Peyer's patch (tissue), 4 donors: ENCODE measurements around the gene RHOB.

Experiments
- POLR2A ChIP-seq, 2 donors: fragments of 450-650 bp; IDR thresholded peaks; one replicate each; pipeline ENCODE4 v1.5.1; 2017; ENCODE audit warnings: antibody characterized with exemption in 2 of 2, mild to moderate bottlenecking in 2 of 2, moderate library complexity in 2 of 2
- TF ChIP-seq, protein P1 (sequence below), 6 experiments: fragments of 450-650 bp in 4 of 6; fragments of 200-600 bp in 2 of 6; sonication (generic) in 1 of 6; IDR thresholded peaks; one replicate each; pipeline ENCODE4 v1.5.1; 2017 to 2019; ENCODE audit warnings: antibody characterized with exemption in 6 of 6, mild to moderate bottlenecking in 3 of 6, moderate library complexity in 1 of 6

DNA sequence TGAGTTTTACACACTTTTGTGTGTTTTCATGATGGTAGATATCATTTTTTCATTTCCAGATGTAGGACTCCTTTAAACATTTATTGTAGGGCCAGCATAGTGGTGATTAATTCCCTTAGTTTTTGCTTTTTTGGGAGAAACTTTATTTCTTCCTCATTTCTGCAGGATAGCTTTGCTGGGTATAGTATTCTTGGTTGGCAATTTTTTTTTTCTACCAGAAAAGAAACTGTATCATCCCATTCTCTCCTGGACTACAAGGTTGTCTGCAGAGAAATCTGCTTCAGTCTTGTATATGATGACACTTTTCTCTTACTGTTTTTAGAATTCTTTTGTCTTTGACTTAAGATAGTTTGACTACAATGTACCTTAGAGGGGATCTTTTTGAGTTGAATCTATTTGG, 37.8 kb upstream of the RHOB start:
- no peak for TF ChIP-seq POLR2A (IDR thresholded peaks at IDR 0.05)
- TF ChIP-seq, protein P1, sequence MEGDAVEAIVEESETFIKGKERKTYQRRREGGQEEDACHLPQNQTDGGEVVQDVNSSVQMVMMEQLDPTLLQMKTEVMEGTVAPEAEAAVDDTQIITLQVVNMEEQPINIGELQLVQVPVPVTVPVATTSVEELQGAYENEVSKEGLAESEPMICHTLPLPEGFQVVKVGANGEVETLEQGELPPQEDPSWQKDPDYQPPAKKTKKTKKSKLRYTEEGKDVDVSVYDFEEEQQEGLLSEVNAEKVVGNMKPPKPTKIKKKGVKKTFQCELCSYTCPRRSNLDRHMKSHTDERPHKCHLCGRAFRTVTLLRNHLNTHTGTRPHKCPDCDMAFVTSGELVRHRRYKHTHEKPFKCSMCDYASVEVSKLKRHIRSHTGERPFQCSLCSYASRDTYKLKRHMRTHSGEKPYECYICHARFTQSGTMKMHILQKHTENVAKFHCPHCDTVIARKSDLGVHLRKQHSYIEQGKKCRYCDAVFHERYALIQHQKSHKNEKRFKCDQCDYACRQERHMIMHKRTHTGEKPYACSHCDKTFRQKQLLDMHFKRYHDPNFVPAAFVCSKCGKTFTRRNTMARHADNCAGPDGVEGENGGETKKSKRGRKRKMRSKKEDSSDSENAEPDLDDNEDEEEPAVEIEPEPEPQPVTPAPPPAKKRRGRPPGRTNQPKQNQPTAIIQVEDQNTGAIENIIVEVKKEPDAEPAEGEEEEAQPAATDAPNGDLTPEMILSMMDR (IDR thresholded peaks at IDR 0.05) = no peak
